Chondrocyte (in vitro differentiated cells): Measurements from ENCODE around the gene LCAT. TPM values are rescaled to one million over a fixed set of nuclear protein-coding genes. Genes with fewer than 3 reads are reported as not detected.

Experiments used
- DNase-seq: peaks from one replicate; pipeline ENCODE4 v3.0.0; 2021; ENCODE audit warnings: mixed read lengths, low spot score
- H3K27ac Mint-ChIP-seq: one replicate; pipeline ENCODE4 v1.8.0; 2021; ENCODE audit warnings: mild to moderate bottlenecking, moderate library complexity, mixed read lengths; ENCODE audit not compliant: unreplicated experiment
- H3K27me3 Mint-ChIP-seq: 2 replicates; pipeline ENCODE4 v1.8.0; 2021; ENCODE audit warnings: low read depth, mixed read lengths
- H3K36me3 Mint-ChIP-seq: 2 replicates; pipeline ENCODE4 v1.8.0; 2021; ENCODE audit warnings: low read depth, mixed read lengths
- H3K4me1 Mint-ChIP-seq: 2 replicates; pipeline ENCODE4 v1.8.0; 2021; ENCODE audit warnings: low read depth, mild to moderate bottlenecking, mixed read lengths
- H3K4me3 Mint-ChIP-seq: one replicate; pipeline ENCODE4 v1.8.0; 2021; ENCODE audit warnings: mild to moderate bottlenecking, moderate library complexity, mixed read lengths; ENCODE audit not compliant: unreplicated experiment
- H3K9me3 Mint-ChIP-seq: 2 replicates; pipeline ENCODE4 v1.8.0; 2021; ENCODE audit warnings: low read depth, mixed read lengths
- total RNA-seq: library from RNA; stranded (reverse); gene quantifications from 3 replicates; pipeline ENCODE4 v1.2.1, GENCODE V29; 2021
- TF ChIP-seq, protein P1 (sequence below): fragments of 200-600 bp; sonication (generic); IDR thresholded peaks from 2 replicates; pipeline ENCODE4 v1.5.0; 2021; ENCODE audit warnings: antibody characterized with exemption, mild to moderate bottlenecking, moderate library complexity

LCAT gene
- total RNA-seq, 1 donor from 2014 or later: 38.2 TPM

DNA sequence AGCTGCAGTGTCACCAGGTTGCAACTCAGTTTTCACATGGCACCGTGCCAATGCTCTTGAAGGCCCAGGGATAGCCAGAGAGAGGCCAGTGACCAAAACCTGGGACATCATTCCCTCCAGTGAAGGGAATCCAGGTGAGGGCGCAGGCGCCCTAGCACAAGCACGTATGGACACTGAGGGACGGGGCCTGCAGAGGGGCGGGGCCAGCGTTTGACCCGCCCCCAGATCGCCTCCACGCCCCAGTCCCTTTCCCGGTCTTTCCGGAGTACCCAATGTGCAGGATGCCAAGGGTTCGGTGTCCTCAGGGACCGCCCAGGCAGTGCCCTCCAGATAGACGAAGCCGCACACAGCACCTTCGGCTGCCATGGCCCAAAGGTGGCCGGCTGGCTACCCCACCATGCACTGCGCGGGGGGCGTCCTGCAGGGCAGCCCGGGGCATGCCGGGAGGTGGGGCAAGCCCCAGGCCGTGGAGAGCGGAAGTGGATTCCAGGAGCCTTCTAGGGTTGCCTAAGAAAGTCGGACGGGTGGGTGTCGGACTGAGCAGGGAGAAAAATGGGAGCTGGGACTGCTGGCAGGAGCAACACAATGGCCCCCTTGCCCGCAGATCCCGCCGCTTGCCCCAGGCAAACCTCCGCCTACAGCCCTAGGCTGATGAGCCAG, 19.9 kb upstream of the LCAT start:
- H3K27me3 Mint-ChIP-seq: no peaks in the 10 kb centered on the region
- H3K27ac Mint-ChIP-seq: no peak overlapping the region
- no peak overlapping the region for H3K4me3 Mint-ChIP-seq
- H3K4me1 Mint-ChIP-seq: peaks cover 70% of the 10 kb centered on the region
- H3K36me3 Mint-ChIP-seq: peaks cover 30% of the 10 kb centered on the region
- peak; percentile 89 for DNase-seq
- TF ChIP-seq, protein P1, sequence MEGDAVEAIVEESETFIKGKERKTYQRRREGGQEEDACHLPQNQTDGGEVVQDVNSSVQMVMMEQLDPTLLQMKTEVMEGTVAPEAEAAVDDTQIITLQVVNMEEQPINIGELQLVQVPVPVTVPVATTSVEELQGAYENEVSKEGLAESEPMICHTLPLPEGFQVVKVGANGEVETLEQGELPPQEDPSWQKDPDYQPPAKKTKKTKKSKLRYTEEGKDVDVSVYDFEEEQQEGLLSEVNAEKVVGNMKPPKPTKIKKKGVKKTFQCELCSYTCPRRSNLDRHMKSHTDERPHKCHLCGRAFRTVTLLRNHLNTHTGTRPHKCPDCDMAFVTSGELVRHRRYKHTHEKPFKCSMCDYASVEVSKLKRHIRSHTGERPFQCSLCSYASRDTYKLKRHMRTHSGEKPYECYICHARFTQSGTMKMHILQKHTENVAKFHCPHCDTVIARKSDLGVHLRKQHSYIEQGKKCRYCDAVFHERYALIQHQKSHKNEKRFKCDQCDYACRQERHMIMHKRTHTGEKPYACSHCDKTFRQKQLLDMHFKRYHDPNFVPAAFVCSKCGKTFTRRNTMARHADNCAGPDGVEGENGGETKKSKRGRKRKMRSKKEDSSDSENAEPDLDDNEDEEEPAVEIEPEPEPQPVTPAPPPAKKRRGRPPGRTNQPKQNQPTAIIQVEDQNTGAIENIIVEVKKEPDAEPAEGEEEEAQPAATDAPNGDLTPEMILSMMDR: no peak
- no peaks in the 10 kb centered on the region for H3K9me3 Mint-ChIP-seq

- H3K36me3 Mint-ChIP-seq: peaks cover 35% of the 10 kb centered on the region
Measured at GRCh38 chr16:67963292-67963661, 19.4 kb upstream of the LCAT start.

DNA sequence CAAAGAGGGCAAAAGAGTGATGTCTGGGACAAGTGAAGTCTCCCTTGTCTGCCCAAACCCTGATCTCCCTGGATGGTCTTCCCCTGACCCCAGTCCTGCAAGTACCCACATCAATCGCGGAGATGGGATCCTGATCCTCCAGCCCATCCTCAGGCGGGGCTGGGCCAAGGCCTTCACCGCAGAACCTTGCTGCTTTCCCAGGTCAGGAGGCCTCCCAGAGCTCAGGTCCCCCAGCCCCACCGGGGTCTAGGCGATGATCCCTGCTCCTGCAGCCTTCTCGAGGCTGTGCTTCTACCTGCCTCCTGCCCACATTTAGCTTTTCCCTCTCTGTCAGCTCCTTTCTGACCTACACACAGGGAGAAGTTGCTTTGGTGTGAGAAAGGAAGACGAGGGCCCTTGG, 18.2 kb upstream of the LCAT start:
- H3K4me3 Mint-ChIP-seq: no peak overlapping the region
- DNase-seq: peak; percentile 79
- peaks cover 37% of the 10 kb centered on the region for H3K36me3 Mint-ChIP-seq
- no peak overlapping the region for H3K27ac Mint-ChIP-seq
- TF ChIP-seq, protein P1: no peak
- no peaks in the 10 kb centered on the region for H3K27me3 Mint-ChIP-seq
- peaks cover 66% of the 10 kb centered on the region for H3K4me1 Mint-ChIP-seq
- H3K9me3 Mint-ChIP-seq: no peaks in the 10 kb centered on the region

More at GRCh38 chr16:67963292-67963661, 19.4 kb upstream of the LCAT start:
- TF ChIP-seq, protein P1: no peak
- no peaks in the 10 kb centered on the region for H3K9me3 Mint-ChIP-seq
- H3K4me1 Mint-ChIP-seq: peaks cover 68% of the 10 kb centered on the region
- no peak overlapping the region for H3K4me3 Mint-ChIP-seq
- H3K27me3 Mint-ChIP-seq: no peaks in the 10 kb centered on the region
- no peak overlapping the region for H3K27ac Mint-ChIP-seq
- DNase-seq: no peak

DNA sequence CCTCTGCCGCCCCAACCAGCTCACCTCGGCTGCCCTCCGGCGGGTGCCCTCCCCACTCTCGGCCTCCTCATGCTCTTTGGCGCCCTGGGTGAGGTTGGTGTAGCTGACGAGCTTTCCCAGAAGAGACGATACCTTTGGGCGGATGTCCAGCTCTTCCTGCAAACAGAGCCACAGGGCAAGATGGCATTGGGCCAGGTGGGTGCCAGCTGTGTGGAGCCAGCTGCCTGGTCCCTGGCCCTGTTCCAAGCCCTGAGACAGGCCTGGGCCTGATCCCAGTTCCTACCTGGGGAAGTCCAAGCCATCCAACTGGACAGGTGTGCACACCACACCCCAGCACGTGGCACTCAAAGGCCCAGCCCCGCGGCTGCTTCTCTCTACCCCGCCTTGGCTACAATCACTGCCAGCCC, 17.6 kb upstream of the LCAT start:
- Mint-ChIP-seq H3K36me3 (peaks cover 37% of the 10 kb centered on the region), H3K4me3 (no peak overlapping the region), H3K27ac (no peak overlapping the region), H3K4me1 (peaks cover 61% of the 10 kb centered on the region), H3K27me3 (no peaks in the 10 kb centered on the region), H3K9me3 (no peaks in the 10 kb centered on the region)
- peak; percentile 67 for DNase-seq
- TF ChIP-seq, protein P1: no peak

DNA sequence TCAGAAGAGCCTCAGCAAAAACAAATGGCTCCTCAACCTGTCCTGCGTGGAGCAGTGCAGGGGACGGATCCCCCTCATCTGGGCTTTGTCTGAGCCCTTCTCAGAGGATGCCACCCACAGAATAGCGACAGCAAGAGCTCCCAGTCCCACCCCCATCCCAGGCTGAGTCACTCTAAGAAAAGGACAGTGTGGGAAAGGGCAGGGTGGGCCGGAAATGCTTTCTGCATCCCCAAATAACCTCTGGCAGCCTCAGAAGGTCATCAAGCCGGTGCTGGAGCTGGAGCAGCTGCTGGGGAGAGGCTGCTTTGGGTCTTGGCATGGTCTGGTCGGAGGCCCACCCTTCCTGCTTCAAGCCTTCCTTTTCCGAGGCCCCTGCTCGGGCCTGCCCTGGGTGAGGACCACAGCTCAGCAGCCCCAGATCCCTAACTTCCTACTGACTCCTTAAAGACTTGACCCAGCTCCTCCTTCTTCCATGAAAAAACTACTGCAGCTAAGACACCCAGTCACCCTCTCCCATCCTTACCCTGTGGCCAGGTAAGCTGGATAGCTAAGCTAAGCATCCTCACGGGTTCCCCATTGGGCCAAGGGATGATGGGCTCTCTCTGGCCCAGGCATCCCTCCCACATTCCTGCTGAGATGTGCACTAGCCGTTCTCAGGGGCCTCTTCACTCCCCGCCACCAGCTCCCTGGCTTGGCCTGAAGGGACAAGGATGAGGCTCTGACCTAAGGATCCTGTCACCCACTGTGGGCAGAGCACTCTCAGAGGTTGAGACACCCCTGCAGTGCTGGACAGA, 15.8 kb upstream of the LCAT start:
- peaks cover 41% of the 10 kb centered on the region for H3K36me3 Mint-ChIP-seq
- TF ChIP-seq, protein P1: no peak
- H3K27ac Mint-ChIP-seq: peak overlapping the region; percentile 45
- H3K4me1 Mint-ChIP-seq: peaks cover 42% of the 10 kb centered on the region
- H3K9me3 Mint-ChIP-seq: no peaks in the 10 kb centered on the region
- H3K27me3 Mint-ChIP-seq: no peaks in the 10 kb centered on the region
- DNase-seq: peak; percentile 69
- peak overlapping the region; percentile 31 for H3K4me3 Mint-ChIP-seq
